Mucosa of gallbladder (tissue), 1 donor: ENCODE measurements around the gene DNAJC10. TPM values are rescaled to one million over a fixed set of nuclear protein-coding genes. Genes with fewer than 3 reads are reported as not detected.
"Not testable (repeated sequence)": the region's sequence is repeated elsewhere in the genome, so short reads cannot be mapped to it uniquely, and the experiment has no call there.

Source experiments
- DNase-seq: peaks from one replicate; pipeline ENCODE4 v3.0.0-alpha.2; 2020; ENCODE audit warnings: low spot score
- total RNA-seq: library from RNA; stranded (reverse); gene quantifications from one replicate; pipeline ENCODE4 v1.2.1, GENCODE V29; 2021
- donor health status: DM: no; HTN: no; CAD: no.

DNAJC10 gene
- total RNA-seq, 1 donor from 2014 or later = 120 TPM

DNA sequence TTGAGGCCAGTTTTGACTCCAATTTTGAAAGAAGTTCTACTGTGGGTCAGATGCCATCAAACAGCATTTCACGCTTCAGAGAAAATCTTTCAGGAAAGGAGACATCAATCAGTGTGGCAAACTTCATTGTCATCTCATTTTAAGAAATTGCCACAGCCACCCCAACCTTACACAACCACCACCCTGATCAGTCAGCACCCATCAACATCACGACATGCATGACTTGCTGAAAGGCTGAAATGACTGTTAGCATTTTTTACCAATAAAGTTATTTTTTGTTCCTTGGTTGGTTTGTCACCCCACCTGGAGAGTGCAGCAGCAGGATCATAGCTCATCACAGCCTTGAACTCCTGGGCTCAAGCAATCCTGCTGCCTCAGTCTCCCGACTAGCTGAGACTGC, 10.4 kb downstream of the DNAJC10 start:
- no peak for DNase-seq

DNA sequence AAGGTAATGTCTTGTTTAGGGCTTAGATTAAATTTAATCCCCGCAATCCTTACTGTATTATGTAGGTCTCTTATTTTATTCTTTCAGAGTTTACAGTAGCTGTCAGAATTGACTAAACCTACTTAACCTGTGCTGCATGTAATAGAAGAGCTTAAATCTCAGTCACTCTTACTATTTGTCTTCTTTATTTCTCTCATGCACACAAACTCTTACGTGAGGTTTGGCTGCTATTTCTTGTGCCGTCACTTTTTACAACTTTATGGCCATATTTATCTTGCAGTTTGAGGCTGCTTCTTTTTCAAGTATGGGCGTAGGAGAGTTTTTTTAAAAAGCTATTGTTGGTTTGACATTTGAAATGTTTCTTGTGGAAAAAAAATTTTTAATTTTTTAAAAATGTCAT, 12.0 kb downstream of the DNAJC10 start:
- no peak for DNase-seq

DNA sequence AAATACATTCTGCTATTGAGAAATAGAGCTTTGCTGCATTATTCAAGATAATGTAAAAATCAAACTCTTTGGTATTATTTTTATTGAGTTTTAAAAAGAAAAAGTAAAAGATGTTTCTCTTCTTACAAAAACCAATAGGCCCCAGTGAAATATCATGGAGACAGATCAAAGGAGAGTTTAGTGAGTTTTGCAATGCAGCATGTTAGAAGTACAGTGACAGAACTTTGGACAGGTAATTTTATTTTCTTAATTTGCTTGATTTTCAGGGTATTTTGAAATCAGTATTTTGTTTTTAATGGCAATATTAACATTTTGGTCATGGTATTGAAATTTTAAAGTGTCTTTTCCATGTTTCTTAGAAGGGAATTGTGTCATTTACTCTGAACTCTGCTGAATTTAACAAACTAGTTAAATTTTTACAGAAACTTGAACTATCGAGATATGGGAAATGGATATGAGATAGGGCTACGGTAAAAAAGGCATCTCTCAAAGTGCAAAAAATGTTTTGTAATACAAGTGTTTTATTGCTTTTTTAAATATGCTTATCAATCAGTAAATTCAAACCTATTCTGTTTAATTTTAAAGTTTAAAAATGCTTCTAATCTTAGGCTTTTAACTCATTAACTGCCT, 13.8 kb downstream of the DNAJC10 start:
- no peak for DNase-seq

DNA sequence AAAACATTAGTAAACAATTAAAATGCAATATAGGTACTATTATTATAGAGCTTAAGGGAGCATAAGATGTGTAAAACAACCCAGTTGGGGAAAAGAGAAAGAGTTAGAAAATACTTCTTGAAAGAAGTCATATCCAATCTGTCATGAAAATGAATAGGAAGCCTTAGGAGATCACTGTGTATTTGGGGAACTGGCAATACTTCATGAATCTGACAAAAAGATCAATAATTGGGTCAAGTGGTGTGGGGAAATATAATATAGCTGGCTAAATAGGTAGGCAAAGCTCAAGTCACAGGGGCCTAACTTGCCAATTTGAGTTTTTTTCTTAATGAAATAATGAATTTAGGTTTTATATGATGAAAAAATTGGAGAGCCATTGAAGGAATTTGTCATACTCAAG, 14.4 kb downstream of the DNAJC10 start:
- no peak for DNase-seq

DNA sequence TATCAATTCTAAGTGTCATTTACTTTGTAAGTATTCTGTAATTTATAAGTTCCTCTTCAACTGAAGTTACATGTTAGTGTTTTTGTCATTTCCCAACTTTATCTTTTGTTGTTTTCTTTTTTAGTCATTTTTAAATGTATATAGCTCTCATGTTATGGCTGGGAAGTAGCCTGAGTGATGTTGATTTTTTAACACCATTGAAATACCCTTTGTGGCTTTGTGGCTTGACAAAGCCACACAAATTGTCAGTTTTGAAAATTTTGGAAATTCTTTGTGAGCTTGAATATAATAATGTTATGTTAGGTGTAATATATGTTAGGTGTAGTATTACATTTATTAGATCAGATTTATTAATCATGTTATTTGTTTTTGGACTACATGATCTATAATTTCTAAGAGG, 16.7 kb downstream of the DNAJC10 start:
- DNase-seq = no peak

DNA sequence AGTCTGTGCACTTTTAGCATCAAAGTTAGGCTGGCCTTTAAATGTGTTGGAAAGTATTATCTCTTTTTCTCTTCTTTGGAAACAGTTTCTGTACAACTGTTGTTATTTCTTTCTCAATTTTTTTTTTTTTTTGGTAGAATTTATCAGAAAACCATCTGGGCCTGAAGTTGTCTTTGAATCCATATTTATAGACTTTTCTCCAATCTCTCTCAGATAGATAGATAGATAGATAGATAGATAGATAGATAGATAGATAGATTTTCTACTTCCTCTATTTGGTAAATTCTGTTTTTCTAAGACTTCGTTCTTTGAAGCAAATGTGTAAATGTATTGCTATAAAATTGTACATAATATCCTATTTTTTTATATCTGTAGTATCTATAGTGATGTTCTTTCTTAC, 17.5 kb downstream of the DNAJC10 start:
- DNase-seq = no peak

DNA sequence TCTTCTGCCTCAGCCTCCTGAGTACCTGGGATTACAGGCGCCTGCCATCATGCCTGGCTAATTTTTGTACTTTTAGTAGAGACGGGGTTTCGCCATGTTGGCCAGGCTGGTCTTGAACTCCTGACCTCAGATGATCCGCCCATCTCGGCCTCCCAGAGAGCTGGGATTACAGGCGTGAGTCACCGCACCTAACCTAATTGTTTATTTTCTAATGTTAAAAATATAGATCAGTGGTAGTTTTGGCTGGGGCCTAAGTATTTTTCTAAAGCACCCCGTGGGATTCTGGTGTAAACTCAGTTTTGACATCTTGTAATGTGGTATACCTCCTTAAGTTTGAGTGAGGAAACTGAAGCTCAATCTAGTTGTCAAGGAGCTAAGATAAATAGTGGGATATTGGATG, 20.8 kb downstream of the DNAJC10 start:
- DNase-seq = not testable (repeated sequence)

DNA sequence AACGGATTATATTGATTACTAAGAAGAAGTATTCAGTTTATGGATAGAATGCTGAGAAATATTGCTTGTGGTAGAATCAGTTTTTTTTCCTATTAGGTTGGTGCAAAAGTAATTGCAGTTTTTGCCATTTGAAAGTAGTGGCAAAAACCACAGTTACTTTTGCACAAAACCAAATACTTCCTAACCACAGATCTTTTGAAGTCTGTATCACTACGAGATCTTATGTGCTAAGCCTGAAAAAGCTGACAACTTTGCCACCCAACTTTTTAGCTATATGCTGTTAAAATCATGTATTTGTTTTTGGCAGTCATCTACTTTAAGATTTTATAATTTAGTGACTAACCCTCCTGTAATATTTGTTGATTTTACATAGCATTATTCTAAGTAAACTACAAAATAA, 24.6 kb downstream of the DNAJC10 start:
- DNase-seq = no peak

DNA sequence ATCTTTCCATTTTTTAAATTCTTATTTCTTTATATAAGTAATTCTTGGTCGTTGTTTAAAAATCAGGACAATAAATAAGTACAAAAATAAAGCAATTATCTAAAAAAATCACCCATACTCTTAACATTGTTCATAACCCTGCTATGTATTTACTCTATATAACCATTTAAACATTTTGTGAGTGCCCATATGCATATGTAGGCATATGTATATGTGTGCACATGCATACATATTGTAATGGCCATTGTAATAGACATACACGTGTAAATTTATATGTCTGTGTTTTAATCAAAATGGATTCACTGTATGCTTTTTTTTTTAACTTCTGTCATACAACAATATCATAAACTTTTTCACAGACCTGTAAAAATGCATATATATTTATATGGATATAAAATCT, 25.6 kb downstream of the DNAJC10 start:
- DNase-seq = no peak

DNA sequence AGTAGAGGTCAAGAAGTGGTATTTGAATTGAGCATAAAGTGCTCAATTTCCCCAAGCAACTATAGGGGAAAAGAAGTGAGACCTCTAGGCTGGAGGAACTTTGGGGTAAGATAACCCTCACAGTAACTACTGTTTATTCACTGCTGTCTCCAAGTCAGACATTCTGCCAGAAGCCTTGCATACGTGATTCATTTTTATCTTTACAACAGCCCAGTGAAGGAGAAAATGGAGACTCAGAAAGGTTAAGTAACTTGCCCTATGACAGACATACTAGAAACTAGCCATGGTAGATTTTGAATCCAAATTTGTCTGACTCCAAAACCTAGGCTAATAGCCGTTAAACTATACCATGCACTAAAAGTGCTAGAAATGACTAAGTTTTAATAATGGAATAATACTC, 28.4 kb downstream of the DNAJC10 start:
- DNase-seq = no peak

DNA sequence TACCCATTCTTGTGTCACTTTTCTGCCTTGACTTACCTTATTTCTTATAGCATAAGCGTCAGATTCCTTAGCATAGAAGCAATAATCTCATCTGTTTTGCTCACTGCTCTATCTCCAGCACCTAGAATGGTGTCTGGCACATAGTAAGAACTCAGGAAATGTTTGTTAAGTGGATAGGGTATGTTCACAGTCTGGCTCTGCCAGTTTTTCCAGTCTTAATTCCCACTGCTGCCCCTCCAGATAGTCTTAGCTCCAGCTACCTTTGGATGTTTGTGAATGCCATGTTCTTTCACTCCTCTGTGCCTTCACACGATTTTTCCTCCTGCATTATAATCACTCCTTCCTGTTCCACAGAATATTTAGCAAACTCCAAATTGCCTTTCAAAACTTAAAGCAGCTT, 29.0 kb downstream of the DNAJC10 start:
- no peak for DNase-seq

DNA sequence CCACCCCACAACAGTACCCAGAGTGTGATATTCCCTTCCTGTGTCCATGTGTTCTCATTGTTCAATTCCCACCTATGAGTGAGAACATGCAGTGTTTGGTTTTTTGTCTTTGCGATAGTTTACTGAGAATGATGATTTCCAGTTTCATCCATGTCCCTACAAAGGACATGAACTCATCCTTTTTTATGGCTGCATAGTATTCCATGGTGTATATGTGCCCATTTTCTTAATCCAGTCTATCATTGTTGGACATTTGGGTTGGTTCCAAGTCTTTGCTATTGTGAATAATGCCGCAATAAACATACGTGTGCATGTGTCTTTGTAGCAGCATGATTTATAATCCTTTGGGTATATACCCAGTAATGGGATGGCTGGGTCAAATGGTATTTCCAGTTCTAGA, 29.8 kb downstream of the DNAJC10 start:
- DNase-seq = not testable (repeated sequence)

DNA sequence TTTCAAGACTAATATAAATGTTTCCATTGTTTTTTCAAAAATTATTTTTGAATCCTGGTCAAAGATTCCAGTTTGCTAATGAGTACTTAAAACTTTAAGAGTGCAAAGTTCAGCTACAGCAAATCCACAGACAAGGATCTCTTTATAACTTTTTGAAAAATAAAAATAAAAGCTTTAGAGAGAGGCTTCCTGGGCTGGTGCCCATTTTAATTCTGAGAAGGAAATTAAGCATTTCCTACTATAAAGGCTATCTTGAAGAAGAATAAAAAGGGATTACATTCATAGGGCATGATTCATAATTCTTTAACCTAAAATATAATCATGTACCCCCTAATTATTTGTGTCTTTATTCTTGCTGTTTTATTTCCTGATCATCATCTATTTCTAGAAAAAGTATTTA, 38.2 kb downstream of the DNAJC10 start:
- DNase-seq = no peak

DNA sequence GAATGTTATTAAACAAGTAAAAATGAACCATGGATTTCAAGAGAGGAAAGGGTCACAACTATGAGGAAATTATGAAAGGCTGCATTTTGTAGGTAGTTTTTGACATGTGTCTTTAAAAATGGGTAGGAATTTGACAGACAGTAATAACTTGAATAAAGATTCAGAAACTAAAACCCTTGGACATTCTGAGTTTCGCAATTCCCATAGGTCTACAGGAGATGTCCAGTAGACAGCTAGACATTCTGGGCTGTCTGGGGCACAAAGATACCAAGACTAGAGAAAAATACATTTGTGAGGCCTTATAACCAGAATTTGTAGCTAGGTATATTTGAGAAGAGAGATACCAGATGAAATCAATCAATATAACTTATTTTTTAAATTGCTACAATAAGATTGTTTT, 42.3 kb downstream of the DNAJC10 start:
- no peak for DNase-seq

DNA sequence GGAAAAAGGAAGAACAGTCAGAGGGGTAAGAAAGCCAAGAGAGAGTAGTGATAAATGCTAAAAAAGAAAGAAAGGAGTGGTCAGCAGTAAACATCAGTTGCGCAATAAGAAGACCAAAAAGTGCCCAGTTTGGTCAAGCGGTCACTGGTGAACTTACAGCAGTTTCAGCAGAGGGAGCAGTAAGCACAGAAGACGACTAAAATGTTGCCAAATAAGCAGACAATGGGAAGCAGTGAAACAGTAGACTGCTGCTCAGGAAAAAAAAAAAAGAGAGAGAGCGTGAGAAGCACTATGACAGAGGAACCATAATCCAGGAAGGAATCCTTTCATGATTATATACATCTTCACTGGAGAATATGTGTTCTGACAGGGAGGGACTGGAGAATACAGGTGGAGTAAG, 45.8 kb downstream of the DNAJC10 start:
- no peak for DNase-seq

DNA sequence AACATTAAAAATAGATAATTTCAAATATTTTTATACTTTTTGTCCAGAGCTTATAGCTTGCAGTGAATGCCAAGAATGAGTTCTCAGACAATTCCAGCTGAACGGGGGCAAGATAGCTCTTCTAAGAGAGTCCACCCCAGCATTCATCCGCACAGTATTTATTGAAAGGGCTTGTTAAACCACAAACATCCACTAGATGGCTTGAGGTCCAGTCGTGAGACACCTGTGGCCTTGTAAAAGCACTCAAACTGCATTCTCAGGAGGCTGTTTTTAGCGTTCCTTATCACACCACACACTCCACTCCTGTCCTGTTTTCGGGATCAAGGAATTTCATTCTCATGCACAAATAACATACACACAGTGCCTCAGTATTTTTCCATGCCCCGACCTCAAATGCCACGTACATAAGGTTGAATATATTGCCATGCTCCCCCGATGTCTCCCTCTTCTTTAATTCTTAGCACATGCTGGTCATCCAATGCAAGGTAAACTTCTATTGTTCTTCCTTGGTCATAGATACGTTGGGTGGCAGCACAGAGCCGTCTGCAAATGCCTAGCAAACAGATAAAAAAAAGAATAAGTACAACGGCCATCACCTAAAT, 47.4 kb downstream of the DNAJC10 start:
- DNase-seq = no peak

DNA sequence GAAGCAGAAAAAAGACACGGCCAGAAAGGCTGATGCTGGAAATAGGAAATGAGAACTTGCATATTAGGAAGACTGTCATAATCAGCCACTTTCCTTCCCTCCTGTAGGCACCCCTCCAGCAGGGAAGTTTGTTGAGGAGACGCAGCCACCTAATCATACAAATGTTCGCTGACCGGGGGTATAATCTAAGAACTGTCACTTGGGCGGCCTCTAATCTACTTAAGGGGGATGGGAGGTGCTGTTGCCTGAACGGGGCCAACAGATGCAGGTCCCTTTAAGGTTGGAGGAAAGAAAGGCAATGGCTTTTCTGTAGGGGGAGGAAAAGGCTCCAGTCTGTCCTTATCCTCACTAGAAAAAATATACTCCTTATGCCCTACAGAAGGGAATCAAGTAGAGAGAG, 50.6 kb downstream of the DNAJC10 start:
- no peak for DNase-seq

DNA sequence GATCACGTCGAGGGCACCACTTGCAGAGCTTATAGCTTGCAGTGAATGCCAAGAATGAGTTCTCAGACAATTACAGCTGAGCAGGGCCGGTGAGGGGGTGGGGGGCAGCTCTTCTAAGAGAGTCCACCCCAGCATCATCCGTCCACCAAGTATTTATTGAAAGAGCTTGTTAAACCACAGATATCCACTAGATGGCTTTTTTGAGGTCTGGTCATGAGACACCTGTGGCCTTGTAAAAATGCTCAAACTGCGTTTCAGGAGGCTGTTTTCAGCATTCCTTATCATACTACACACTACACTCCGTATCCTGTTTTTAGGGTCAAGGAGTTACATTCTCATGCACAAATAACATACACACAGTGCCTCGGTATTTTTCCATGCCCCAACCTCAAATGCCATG, 51.5 kb downstream of the DNAJC10 start:
- no peak for DNase-seq

DNA sequence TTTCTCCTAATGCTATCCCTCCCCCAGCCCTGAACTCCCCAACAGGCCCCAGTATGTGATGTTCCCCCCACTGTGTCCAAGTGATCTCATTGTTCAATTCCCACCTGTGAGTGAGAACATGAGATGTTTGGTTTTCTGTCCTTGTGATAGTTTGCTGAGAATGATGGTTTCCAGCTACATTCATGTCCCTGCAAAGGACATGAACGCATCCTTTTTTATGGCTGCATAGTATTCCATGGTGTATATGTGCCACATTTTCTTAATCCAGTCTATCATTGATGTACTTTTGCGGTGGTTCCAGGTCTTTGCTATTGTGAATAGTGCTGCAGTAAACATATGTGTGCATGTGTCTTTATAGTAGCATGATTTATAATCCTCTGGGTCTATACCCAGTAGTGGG, 52.9 kb downstream of the DNAJC10 start:
- DNase-seq = not testable (repeated sequence)

DNA sequence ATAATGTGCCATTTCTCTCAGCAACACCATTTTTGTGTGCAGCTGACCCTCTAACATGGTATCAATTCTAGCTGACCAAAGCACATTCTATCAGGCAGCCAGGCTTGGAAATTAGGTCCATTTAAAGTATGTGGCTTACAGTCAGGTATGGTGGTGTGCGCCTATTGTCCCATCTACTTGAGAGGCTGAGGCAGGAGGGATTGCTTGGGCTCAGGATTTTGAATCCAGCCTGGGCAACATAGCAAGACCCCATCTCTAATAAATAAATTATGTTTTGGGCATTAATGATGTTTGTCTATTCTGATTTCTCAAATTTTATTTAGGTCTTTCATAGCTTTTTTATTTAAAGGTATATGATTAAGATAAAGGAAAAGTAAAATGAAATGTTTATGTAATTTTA, 63.3 kb downstream of the DNAJC10 start:
- no peak for DNase-seq

DNA sequence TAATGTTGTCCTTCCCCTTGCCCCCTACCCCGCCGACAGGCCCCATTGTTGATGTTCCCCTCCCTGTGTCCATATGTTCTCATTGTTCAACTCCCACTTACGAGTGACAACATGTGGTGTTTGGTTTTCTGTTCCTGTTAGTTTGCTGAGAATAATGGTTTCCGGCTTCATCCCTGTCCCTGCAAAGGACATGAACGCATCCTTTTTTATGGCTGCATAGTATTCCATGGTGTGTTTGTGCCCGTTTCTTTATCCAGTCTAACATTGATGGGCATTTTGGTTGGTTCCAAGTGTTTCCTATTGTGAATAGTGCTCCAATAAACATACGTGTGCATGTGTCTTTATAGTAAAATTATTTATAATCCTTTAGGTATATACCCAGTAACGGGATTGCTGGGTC, 65.0 kb downstream of the DNAJC10 start:
- not testable (repeated sequence) for DNase-seq

DNA sequence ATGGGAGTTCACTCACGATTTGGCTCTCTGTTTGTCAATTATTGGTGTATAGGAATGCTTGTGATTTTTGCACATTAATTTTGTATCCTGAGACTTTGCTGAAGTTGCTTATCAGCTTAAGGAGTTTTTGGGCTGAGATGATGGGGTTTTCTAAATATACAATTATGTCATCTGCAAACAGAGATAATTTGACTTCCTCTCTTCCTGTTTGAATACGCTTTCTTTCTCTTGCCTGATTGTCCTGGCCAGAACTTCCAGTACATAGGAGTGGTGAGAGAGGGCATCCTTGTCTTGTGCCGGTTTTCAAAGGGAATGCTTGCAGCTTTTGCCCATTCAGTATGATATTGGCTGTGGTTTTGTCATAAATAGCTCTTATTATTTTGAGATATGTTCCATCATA, 66.6 kb downstream of the DNAJC10 start:
- DNase-seq = not testable (repeated sequence)

DNA sequence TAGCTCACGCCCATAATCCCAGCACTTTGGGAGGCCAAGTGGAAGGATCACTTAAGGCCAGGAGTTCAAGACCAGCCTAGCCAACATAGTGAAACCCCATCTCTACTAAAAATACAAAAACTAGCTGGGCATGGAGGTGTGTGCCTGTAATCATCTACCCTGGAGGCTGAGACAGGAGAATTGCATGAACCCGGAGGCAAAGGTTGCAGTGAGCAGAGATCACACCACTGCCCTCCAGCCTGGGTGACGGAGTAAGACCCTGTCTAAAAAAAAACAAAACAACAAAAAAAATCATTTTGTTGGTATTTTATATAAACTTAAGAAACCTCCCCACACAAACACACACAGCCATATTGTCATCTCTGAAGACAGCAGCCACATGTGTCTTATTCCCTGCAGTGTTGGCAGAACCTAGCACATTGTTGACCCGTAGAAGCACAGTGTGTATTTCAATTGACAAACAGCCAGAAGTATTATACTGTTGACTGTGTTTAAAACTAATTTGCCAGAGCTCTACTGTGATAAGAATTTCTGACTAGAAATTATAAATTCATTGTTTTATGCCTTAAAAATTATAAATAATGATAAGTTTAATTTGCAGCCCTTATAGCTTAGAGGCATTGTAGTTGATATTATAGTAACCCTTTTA, 68.1 kb downstream of the DNAJC10 start:
- no peak for DNase-seq

DNA sequence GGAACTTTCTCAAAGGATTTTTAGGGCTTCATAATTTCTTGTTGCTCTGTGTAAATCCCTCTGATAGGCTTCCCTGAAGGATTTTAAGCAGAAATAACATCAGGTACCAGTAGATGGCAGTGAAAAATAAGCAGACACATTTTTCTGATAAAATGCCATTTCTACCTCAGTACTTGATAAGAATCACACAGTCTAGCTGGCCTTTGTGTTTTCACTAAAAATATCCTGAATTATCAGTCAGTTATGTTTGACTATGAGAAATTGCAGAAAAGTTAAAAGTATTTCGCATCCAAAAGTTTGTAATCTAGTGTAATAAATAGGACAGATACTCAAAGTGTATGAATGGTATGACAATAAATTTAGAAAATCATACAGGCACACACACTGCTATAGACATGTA, 68.7 kb downstream of the DNAJC10 start:
- DNase-seq = no peak
